Measurements from ENCODE around the gene ZNF407. TPM values are rescaled to one million over a fixed set of nuclear protein-coding genes. Genes with fewer than 3 reads are reported as not detected.

ZNF407 gene
- total and polyA plus RNA-seq, 4 donors = 2.8 to 34.9 (median 9.5) TPM

DNA sequence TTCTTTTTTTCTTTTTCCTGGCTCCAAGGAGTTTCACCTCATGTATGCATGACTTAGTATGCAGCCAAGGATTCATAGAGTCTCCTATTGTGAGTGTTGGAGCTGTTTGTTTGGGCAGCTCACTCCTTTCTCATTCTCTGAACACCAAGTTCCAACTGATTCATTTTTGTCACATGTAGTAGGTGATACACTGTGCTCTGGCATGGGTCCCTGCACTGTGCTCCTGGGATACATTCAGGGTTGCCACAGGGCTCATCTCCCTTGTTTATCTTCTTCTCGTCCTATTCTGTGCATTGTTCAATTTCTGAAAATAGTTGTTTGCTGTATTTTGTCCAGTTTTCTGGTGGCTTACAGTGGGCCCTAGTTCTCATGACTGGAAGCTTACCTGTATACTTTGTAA is 96.8 kb downstream of the ZNF407 start:
- H3K27me3 ChIP-seq (ENCODE audit: control insufficient read depth in 3 of 3, insufficient read depth in 3 of 3, low read length in 2 of 3) = no peaks in the 10 kb centered on the region
- no peak overlapping the region for H3K27ac ChIP-seq (ENCODE audit: low read depth in 1 of 2, low read length in 1 of 2)
- 90 to 95% methylated on average over 1 of the region's 1 CpG for WGBS, 2 donors
- peaks cover 0 to 11% (median 0%) of the 10 kb centered on the region in 5 donors for H3K4me1 ChIP-seq (ENCODE audit: control insufficient read depth in 5 of 5, insufficient read depth in 5 of 5, low read length in 5 of 5)
- H3K4me3 ChIP-seq = no peak overlapping the region
- H3K9me3 ChIP-seq (ENCODE audit: control insufficient read depth in 4 of 4, insufficient read depth in 3 of 4, low read length in 3 of 4) = no peaks in the 10 kb centered on the region
- ATAC-seq (ENCODE audit: insufficient read depth, low FRiP score) = no peak
- H3K36me3 ChIP-seq (ENCODE audit: control insufficient read depth in 4 of 4, insufficient read depth in 4 of 4, low read length in 4 of 4) = no peaks in the 10 kb centered on the region
- H3K9ac ChIP-seq (ENCODE audit: insufficient read depth in 1 of 2, low read length in 2 of 2) = no peak overlapping the region
- TF ChIP-seq, protein P1, sequence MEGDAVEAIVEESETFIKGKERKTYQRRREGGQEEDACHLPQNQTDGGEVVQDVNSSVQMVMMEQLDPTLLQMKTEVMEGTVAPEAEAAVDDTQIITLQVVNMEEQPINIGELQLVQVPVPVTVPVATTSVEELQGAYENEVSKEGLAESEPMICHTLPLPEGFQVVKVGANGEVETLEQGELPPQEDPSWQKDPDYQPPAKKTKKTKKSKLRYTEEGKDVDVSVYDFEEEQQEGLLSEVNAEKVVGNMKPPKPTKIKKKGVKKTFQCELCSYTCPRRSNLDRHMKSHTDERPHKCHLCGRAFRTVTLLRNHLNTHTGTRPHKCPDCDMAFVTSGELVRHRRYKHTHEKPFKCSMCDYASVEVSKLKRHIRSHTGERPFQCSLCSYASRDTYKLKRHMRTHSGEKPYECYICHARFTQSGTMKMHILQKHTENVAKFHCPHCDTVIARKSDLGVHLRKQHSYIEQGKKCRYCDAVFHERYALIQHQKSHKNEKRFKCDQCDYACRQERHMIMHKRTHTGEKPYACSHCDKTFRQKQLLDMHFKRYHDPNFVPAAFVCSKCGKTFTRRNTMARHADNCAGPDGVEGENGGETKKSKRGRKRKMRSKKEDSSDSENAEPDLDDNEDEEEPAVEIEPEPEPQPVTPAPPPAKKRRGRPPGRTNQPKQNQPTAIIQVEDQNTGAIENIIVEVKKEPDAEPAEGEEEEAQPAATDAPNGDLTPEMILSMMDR (IDR thresholded peaks at IDR 0.05; ENCODE audit: control extremely low read depth, extremely low read depth) = no peak
- no peak for DNase-seq

DNA sequence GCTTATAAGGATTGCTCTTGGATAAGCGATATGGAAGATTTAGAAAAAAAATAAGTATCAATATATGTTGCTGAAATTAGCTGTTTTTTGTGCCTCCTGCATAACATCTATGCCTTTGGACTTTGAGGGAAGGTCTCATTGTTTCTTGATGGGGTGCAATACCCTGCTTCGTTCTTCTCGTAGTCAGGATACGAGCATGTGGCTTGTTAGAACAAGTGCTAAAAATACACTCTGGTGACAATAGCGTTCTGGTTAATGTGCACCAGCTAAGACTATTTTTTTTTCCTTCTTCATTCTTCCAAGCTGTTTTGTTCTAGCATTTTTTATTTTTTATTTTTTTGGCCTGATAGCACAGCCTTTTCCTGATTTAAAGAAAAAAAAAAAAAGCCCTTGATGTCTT is 97.5 kb downstream of the ZNF407 start:
- 97% methylated on average over 5 of the region's 5 CpGs for WGBS, 2 donors
- Histone ChIP-seq H3K27ac (ENCODE audit: low read depth in 1 of 2, low read length in 1 of 2) (no peak overlapping the region), H3K4me1 (ENCODE audit: control insufficient read depth in 5 of 5, insufficient read depth in 5 of 5, low read length in 5 of 5) (peaks cover 0 to 11% (median 0%) of the 10 kb centered on the region in 5 donors), H3K36me3 (ENCODE audit: control insufficient read depth in 4 of 4, insufficient read depth in 4 of 4, low read length in 4 of 4) (no peaks in the 10 kb centered on the region), H3K4me3 (no peak overlapping the region), H3K9ac (ENCODE audit: insufficient read depth in 1 of 2, low read length in 2 of 2) (no peak overlapping the region), H3K9me3 (ENCODE audit: control insufficient read depth in 4 of 4, insufficient read depth in 3 of 4, low read length in 3 of 4) (no peaks in the 10 kb centered on the region), H3K27me3 (ENCODE audit: control insufficient read depth in 3 of 3, insufficient read depth in 3 of 3, low read length in 2 of 3) (no peaks in the 10 kb centered on the region)
- TF ChIP-seq, protein P1 (IDR thresholded peaks at IDR 0.05; ENCODE audit: control extremely low read depth, extremely low read depth) = no peak
- no peak for DNase-seq
- ATAC-seq (ENCODE audit: insufficient read depth, low FRiP score) = no peak

DNA sequence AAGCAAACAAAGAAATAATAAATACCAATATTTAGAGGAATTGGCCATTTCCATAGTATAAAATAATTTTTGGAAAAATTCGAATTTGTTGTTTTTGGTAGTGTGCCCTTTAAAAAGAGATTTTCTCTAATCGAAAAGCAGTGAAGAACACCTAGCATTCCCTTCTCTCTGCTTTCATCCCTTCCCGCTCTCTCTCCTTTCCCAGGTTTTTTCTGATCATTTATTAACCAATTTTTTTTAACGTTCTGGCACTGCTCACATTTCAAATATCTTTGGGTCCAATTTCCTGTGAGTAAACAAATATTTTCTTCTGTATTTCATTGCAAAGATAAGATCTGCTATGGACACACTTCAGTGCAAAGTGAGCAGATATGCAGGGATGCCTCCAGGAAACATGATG is 101.2 kb downstream of the ZNF407 start:
- 85 to 92% methylated on average over 4 of the region's 4 CpGs for WGBS, 2 donors
- TF ChIP-seq, protein P1 (IDR thresholded peaks at IDR 0.05; ENCODE audit: control extremely low read depth, extremely low read depth) = no peak
- H3K4me3 ChIP-seq = no peak overlapping the region
- no peaks in the 10 kb centered on the region for H3K36me3 ChIP-seq (ENCODE audit: control insufficient read depth in 4 of 4, insufficient read depth in 4 of 4, low read length in 4 of 4)
- H3K27ac ChIP-seq (ENCODE audit: low read depth in 1 of 2, low read length in 1 of 2) = no peak overlapping the region
- no peaks in the 10 kb centered on the region for H3K27me3 ChIP-seq (ENCODE audit: control insufficient read depth in 3 of 3, insufficient read depth in 3 of 3, low read length in 2 of 3)
- DNase-seq = no peak
- ATAC-seq (ENCODE audit: insufficient read depth, low FRiP score) = no peak
- H3K4me1 ChIP-seq (ENCODE audit: control insufficient read depth in 5 of 5, insufficient read depth in 5 of 5, low read length in 5 of 5) = peaks cover 0 to 11% (median 0%) of the 10 kb centered on the region in 5 donors
- no peak overlapping the region for H3K9ac ChIP-seq (ENCODE audit: insufficient read depth in 1 of 2, low read length in 2 of 2)
- H3K9me3 ChIP-seq (ENCODE audit: control insufficient read depth in 4 of 4, insufficient read depth in 3 of 4, low read length in 3 of 4) = peaks cover 0 to 2% (median 0%) of the 10 kb centered on the region in 4 donors

DNA sequence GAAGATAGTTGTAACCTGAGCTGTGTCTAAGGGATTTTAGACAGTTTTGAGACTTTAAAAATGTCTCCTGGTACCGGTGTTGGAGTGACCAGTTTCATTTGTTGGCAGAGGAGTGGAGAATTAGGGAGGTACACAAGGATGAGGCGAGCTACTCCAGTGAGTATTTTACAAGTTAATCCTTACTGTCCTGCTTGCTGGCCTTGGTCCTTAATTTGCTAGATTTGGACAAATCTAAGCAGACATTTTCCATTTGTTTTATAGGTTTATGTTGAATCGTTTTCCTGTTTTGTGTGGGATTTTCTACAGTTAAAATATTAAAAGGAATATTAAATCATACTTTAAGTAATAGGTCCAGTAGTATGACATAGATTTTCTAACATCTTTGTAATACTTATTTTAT is 101.8 kb downstream of the ZNF407 start:
- H3K4me3 ChIP-seq = no peak overlapping the region
- ATAC-seq (ENCODE audit: insufficient read depth, low FRiP score) (no peak), DNase-seq (no peak)
- peaks cover 0 to 11% (median 0%) of the 10 kb centered on the region in 5 donors for H3K4me1 ChIP-seq (ENCODE audit: control insufficient read depth in 5 of 5, insufficient read depth in 5 of 5, low read length in 5 of 5)
- no peaks in the 10 kb centered on the region for H3K27me3 ChIP-seq (ENCODE audit: control insufficient read depth in 3 of 3, insufficient read depth in 3 of 3, low read length in 2 of 3)
- TF ChIP-seq, protein P1 (IDR thresholded peaks at IDR 0.05; ENCODE audit: control extremely low read depth, extremely low read depth) = no peak
- no peak overlapping the region for H3K27ac ChIP-seq (ENCODE audit: low read depth in 1 of 2, low read length in 1 of 2)
- WGBS, 2 donors = 95 to 96% methylated on average over 3 of the region's 3 CpGs
- H3K9ac ChIP-seq (ENCODE audit: insufficient read depth in 1 of 2, low read length in 2 of 2) = no peak overlapping the region
- H3K9me3 ChIP-seq (ENCODE audit: control insufficient read depth in 4 of 4, insufficient read depth in 3 of 4, low read length in 3 of 4) = peaks cover 0 to 2% (median 0%) of the 10 kb centered on the region in 4 donors
- no peaks in the 10 kb centered on the region for H3K36me3 ChIP-seq (ENCODE audit: control insufficient read depth in 4 of 4, insufficient read depth in 4 of 4, low read length in 4 of 4)
